Mucosa of descending colon (tissue), 3 donors: Measurements from ENCODE around the gene SEZ6L. TPM values are rescaled to one million over a fixed set of nuclear protein-coding genes. Genes with fewer than 3 reads are reported as not detected.

ENCODE experiments used
- ATAC-seq: fragments of 200-7000 bp; cut with Tn5 transposase; one replicate; pipeline ENCODE4 v1.9.1; 2020; ENCODE audit warnings: mild to moderate bottlenecking, moderate library complexity
- DNase-seq, 3 donors: peaks; one replicate each; pipeline ENCODE4 v3.0.0-alpha.2; 2020
- H3K36me3 ChIP-seq: fragments of 200-600 bp; one replicate; pipeline ENCODE4 v1.8.0; 2021; ENCODE audit warnings: low read depth, mild to moderate bottlenecking
- H3K4me1 ChIP-seq: fragments of 200-600 bp; one replicate; pipeline ENCODE4 v1.8.0; 2021; ENCODE audit warnings: low read depth, mild to moderate bottlenecking
- H3K4me3 ChIP-seq: fragments of 200-600 bp; one replicate; pipeline ENCODE4 v1.8.0; 2021; ENCODE audit warnings: mild to moderate bottlenecking
- H3K9me3 ChIP-seq: fragments of 200-600 bp; one replicate; pipeline ENCODE4 v1.8.0; 2021; ENCODE audit warnings: mild to moderate bottlenecking
- CTCF ChIP-seq: fragments of 200-600 bp; IDR thresholded peaks from one replicate; pipeline ENCODE4 v1.8.0; 2022; ENCODE audit warnings: antibody characterized with exemption, mild to moderate bottlenecking
- intact Hi-C, 2 donors: fragments of 100-400 bp; cut with DNase I in 1 of 2; cut with micrococcal nuclease in 1 of 2; formaldehyde crosslinking; loops; one replicate each; pipeline versions ENCODE4 v1.11.0 to v1.11.1; 2022; cut with DNase I, micrococcal nuclease
- total RNA-seq, 3 donors: library from RNA; stranded (reverse); fragmentation: NEBNext Ultra II Directional in 2 of 3; extraction: Animal tissue kit (Norgen Biotek cat#: 25700) in 2 of 3; gene quantifications; one replicate each; pipeline versions ENCODE4 v1.2.1 to v1.2.4, GENCODE V29; 2021 to 2023
- donor health status: DM: no; HTN: no; CAD: no; lungs with moderate emphysema.
- donor health status: DM: no; HTN: no; CAD: no.
- donor health status: DM: no; HTN: yes; CAD: no.

SEZ6L gene
- total RNA-seq, 3 donors from 2014 or later = 0.09 to 2.0 TPM; not detected in 1

GRCh38 chr22:26385164-26385563, 215.9 kb downstream of the SEZ6L start:
- H3K36me3 ChIP-seq = no peaks in the 10 kb centered on the region
- no peak overlapping the region for H3K4me3 ChIP-seq
- H3K9me3 ChIP-seq = no peaks in the 10 kb centered on the region
- DNase-seq (no peak), ATAC-seq (no peak)
- intact Hi-C loops = no loop called here
- H3K4me1 ChIP-seq = no peaks in the 10 kb centered on the region
- TF ChIP-seq CTCF = no peak

GRCh38 chr22:26389125-26389524, 219.9 kb downstream of the SEZ6L start:
- Histone ChIP-seq H3K9me3 (no peaks in the 10 kb centered on the region), H3K4me1 (no peaks in the 10 kb centered on the region), H3K36me3 (no peaks in the 10 kb centered on the region), H3K4me3 (no peak overlapping the region)
- ATAC-seq (no peak), DNase-seq (no peak)
- intact Hi-C loops = no loop called here
- no peak for TF ChIP-seq CTCF

GRCh38 chr22:26391091-26391490, 221.8 kb downstream of the SEZ6L start:
- intact Hi-C loops = no loop called here
- TF ChIP-seq CTCF = no peak
- Histone ChIP-seq H3K36me3 (no peaks in the 10 kb centered on the region), H3K4me1 (no peaks in the 10 kb centered on the region), H3K4me3 (no peak overlapping the region), H3K9me3 (no peaks in the 10 kb centered on the region)
- DNase-seq (no peak), ATAC-seq (no peak)

- no peak for TF ChIP-seq CTCF
- H3K4me3 ChIP-seq = no peak overlapping the region
Observed at GRCh38 chr22:26391623-26392022, 222.4 kb downstream of the SEZ6L start.

GRCh38 chr22:26393929-26394328, 224.7 kb downstream of the SEZ6L start:
- Histone ChIP-seq H3K4me3 (no peak overlapping the region), H3K36me3 (no peaks in the 10 kb centered on the region), H3K4me1 (no peaks in the 10 kb centered on the region), H3K9me3 (no peaks in the 10 kb centered on the region)
- intact Hi-C loops = no loop called here
- DNase-seq (no peak), ATAC-seq (no peak)
- no peak for TF ChIP-seq CTCF

More at GRCh38 chr22:26391623-26392022, 222.4 kb downstream of the SEZ6L start:
- no peak for DNase-seq
- H3K36me3 ChIP-seq = no peaks in the 10 kb centered on the region
- intact Hi-C loops = no loop called here
- no peaks in the 10 kb centered on the region for H3K9me3 ChIP-seq
- no peaks in the 10 kb centered on the region for H3K4me1 ChIP-seq
- ATAC-seq = no peak

- Histone ChIP-seq H3K9me3 (no peaks in the 10 kb centered on the region), H3K4me3 (no peak overlapping the region), H3K4me1 (no peaks in the 10 kb centered on the region), H3K36me3 (no peaks in the 10 kb centered on the region)
- no peak for DNase-seq
- intact Hi-C loops = no loop called here
- no peak for TF ChIP-seq CTCF
- ATAC-seq = no peak
Observed at GRCh38 chr22:26394777-26395176, 225.5 kb downstream of the SEZ6L start.
